ENCODE data around the gene APEH. TPM values are rescaled to one million over a fixed set of nuclear protein-coding genes. Genes with fewer than 3 reads are reported as not detected.

The APEH gene
- total and polyA plus RNA-seq, 4 donors: 65.1 to 94.1 (median 87.5) TPM

GRCh38 chr3:49700453-49701128 lies 26.4 kb downstream of the APEH start:
- no peak for DNase-seq (ENCODE audit: low spot score)
- 85% methylated on average over 13 of the region's 13 CpGs for WGBS
- Histone ChIP-seq H3K36me3 (ENCODE audit: control insufficient read depth in 4 of 4, insufficient read depth in 3 of 4, low read depth in 1 of 4, low read length in 3 of 4) (peaks cover 34 to 76% (median 41%) of the 10 kb centered on the region in 4 donors), H3K27ac (ENCODE audit: low read depth in 1 of 2, low read length in 2 of 2) (no peak overlapping the region), H3K4me3 (ENCODE audit: low read depth in 1 of 3, low read length in 3 of 3) (no peak overlapping the region), H3K9me3 (ENCODE audit: control insufficient read depth in 4 of 4, low read length in 3 of 4) (no peaks in the 10 kb centered on the region), H3K9ac (ENCODE audit: low read depth in 1 of 2, low read length in 2 of 2) (no peak overlapping the region), H3K4me1 (ENCODE audit: control insufficient read depth in 4 of 4, insufficient read depth in 4 of 4, low read length in 3 of 4) (no peaks in the 10 kb centered on the region), H3K27me3 (ENCODE audit: control insufficient read depth in 4 of 4, insufficient read depth in 4 of 4, low read length in 3 of 4) (no peaks in the 10 kb centered on the region)
- TF ChIP-seq EGR1 (IDR thresholded peaks at IDR 0.05; ENCODE audit: low read depth in 2 of 2): no peak
- no peak for TF ChIP-seq FOXA2 (IDR thresholded peaks at IDR 0.05)
- no peak for TF ChIP-seq HNF4G (IDR thresholded peaks at IDR 0.05)
- no peak for TF ChIP-seq SP1 (IDR thresholded peaks at IDR 0.05)
- TF ChIP-seq FOXA1 (IDR thresholded peaks at IDR 0.05): no peak
- no peak for TF ChIP-seq RAD21 (IDR thresholded peaks at IDR 0.05)
- TF ChIP-seq TAF1 (conservative IDR thresholded peaks at IDR 0.05): no peak
- TF ChIP-seq, protein P1, sequence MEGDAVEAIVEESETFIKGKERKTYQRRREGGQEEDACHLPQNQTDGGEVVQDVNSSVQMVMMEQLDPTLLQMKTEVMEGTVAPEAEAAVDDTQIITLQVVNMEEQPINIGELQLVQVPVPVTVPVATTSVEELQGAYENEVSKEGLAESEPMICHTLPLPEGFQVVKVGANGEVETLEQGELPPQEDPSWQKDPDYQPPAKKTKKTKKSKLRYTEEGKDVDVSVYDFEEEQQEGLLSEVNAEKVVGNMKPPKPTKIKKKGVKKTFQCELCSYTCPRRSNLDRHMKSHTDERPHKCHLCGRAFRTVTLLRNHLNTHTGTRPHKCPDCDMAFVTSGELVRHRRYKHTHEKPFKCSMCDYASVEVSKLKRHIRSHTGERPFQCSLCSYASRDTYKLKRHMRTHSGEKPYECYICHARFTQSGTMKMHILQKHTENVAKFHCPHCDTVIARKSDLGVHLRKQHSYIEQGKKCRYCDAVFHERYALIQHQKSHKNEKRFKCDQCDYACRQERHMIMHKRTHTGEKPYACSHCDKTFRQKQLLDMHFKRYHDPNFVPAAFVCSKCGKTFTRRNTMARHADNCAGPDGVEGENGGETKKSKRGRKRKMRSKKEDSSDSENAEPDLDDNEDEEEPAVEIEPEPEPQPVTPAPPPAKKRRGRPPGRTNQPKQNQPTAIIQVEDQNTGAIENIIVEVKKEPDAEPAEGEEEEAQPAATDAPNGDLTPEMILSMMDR (IDR thresholded peaks at IDR 0.05; ENCODE audit: low read depth, low read length, missing input control): no peak
- TF ChIP-seq, protein P2, sequence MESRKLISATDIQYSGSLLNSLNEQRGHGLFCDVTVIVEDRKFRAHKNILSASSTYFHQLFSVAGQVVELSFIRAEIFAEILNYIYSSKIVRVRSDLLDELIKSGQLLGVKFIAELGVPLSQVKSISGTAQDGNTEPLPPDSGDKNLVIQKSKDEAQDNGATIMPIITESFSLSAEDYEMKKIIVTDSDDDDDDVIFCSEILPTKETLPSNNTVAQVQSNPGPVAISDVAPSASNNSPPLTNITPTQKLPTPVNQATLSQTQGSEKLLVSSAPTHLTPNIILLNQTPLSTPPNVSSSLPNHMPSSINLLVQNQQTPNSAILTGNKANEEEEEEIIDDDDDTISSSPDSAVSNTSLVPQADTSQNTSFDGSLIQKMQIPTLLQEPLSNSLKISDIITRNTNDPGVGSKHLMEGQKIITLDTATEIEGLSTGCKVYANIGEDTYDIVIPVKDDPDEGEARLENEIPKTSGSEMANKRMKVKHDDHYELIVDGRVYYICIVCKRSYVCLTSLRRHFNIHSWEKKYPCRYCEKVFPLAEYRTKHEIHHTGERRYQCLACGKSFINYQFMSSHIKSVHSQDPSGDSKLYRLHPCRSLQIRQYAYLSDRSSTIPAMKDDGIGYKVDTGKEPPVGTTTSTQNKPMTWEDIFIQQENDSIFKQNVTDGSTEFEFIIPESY (IDR thresholded peaks at IDR 0.05): no peak
- TF ChIP-seq JUND (IDR thresholded peaks at IDR 0.05): no peak
- no peak for TF ChIP-seq REST (IDR thresholded peaks at IDR 0.05)
- TF ChIP-seq HNF4A (conservative IDR thresholded peaks at IDR 0.05): no peak
- TF ChIP-seq ATF3 (IDR thresholded peaks at IDR 0.05): no peak
- TF ChIP-seq, protein P3, sequence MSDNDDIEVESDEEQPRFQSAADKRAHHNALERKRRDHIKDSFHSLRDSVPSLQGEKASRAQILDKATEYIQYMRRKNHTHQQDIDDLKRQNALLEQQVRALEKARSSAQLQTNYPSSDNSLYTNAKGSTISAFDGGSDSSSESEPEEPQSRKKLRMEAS (IDR thresholded peaks at IDR 0.05): no peak

Measured in liver (tissue), 9 donors.